Osteocyte (in vitro differentiated cells): ENCODE data around the gene ZNF132. TPM values are rescaled to one million over a fixed set of nuclear protein-coding genes. Genes with fewer than 3 reads are reported as not detected.

Experiments
- DNase-seq: peaks from one replicate; pipeline ENCODE4 v3.0.0; 2021; ENCODE audit warnings: mixed read lengths; ENCODE audit not compliant: unreplicated experiment; ENCODE audit errors: extremely low spot score
- H3K27ac Mint-ChIP-seq: one replicate; pipeline ENCODE4 v1.8.0; 2021; ENCODE audit warnings: mild to moderate bottlenecking, mixed read lengths; ENCODE audit not compliant: unreplicated experiment
- H3K27me3 Mint-ChIP-seq: one replicate; pipeline ENCODE4 v1.8.0; 2021; ENCODE audit warnings: mixed read lengths; ENCODE audit not compliant: unreplicated experiment
- H3K36me3 Mint-ChIP-seq: one replicate; pipeline ENCODE4 v1.8.0; 2021; ENCODE audit warnings: mixed read lengths; ENCODE audit not compliant: unreplicated experiment
- H3K4me1 Mint-ChIP-seq: one replicate; pipeline ENCODE4 v1.8.0; 2021; ENCODE audit warnings: mixed read lengths; ENCODE audit not compliant: unreplicated experiment
- H3K4me3 Mint-ChIP-seq: one replicate; pipeline ENCODE4 v1.8.0; 2021; ENCODE audit warnings: mild to moderate bottlenecking, moderate library complexity, mixed read lengths; ENCODE audit not compliant: unreplicated experiment
- H3K9me3 Mint-ChIP-seq: one replicate; pipeline ENCODE4 v1.8.0; 2021; ENCODE audit warnings: mixed read lengths; ENCODE audit not compliant: unreplicated experiment
- total RNA-seq: library from RNA; stranded (reverse); gene quantifications from 2 replicates; pipeline ENCODE4 v1.2.1, GENCODE V29; 2021
- TF ChIP-seq, protein P1 (sequence below): fragments of 200-600 bp; sonication (generic); IDR thresholded peaks from 2 replicates; pipeline ENCODE4 v1.5.0; 2021; ENCODE audit warnings: antibody characterized with exemption, mild to moderate bottlenecking, moderate library complexity

The ZNF132 gene
- total RNA-seq, 1 donor from 2014 or later, result 1.2 TPM

DNA sequence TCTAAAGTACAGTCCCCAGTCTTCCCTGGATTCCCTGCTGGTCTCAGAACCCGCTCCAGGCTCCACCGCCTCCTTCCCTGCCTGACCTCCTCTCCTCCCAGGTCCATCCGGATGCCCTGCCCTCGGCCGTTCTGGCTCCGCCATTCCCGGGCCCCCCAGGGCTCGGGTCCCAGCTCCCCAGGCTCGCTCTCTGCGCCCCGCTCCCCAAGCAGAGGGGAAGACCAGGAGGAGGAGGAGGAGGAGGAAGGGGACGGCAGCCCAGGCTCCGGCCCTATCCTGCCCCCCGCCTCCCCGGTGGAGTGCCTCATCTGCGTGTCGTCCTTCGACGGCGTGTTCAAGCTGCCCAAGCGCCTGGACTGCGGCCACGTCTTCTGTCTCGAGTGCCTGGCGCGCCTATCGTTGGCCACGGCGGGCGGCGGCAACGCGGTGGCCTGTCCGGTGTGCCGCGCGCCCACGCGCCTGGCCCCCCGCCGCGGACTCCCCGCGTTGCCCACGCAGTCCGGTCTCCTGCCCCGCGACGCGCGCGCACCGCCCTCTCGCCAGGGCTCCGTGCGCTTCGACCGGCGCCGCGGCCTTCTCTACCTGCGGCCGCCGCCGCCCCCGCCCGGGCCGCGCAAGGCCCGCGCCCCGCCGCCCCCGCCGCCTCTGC is 43.9 kb downstream of the ZNF132 start:
- TF ChIP-seq, protein P1, sequence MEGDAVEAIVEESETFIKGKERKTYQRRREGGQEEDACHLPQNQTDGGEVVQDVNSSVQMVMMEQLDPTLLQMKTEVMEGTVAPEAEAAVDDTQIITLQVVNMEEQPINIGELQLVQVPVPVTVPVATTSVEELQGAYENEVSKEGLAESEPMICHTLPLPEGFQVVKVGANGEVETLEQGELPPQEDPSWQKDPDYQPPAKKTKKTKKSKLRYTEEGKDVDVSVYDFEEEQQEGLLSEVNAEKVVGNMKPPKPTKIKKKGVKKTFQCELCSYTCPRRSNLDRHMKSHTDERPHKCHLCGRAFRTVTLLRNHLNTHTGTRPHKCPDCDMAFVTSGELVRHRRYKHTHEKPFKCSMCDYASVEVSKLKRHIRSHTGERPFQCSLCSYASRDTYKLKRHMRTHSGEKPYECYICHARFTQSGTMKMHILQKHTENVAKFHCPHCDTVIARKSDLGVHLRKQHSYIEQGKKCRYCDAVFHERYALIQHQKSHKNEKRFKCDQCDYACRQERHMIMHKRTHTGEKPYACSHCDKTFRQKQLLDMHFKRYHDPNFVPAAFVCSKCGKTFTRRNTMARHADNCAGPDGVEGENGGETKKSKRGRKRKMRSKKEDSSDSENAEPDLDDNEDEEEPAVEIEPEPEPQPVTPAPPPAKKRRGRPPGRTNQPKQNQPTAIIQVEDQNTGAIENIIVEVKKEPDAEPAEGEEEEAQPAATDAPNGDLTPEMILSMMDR, result no peak

DNA sequence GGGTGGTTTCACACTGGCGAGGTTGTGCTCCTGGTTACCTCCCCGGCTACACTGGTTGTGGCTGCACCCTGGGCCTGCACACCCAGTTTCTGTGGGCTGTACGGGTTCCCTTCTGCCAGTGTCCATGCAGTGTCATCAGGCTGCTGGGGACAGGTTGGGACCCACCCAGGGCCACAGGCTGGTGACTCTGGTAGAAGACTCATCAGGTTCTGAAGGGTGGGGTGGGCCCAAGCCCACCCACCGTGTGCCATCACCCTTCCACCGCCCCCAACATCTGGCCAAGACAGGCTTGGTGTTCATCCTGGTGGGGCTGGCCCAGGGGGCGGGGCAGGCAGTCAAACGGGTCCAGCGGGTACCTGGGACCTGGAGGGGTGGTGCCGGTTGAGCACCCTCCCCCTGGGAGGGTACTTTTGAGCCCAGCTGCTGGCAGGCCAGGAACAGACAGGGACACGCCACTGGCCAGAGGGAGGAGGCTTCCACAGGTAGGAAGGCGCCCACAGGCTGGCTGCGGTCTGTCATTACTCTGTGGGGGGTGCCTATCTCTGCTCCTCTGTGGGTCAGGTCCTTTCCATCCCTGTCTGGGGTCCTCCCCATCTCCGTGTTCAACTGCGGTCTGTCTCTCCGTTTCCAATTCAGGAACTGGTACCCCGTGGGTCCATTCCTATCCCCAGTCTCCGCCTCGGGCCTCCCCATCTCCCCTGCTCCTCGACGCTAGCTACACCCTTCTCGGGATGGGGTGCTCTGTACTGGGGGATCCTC is 44.6 kb downstream of the ZNF132 start, which contains the start of gene RNF225:
RNF225 (plus strand) TSS at position 437 of the 759 bp plus-strand sequence. CDS start 434 bp downstream, outside the sequence.
- H3K4me3 Mint-ChIP-seq, result no peak within 1 kb of the TSS
- no peak for DNase-seq
- H3K36me3 Mint-ChIP-seq, result peaks cover 25% of the 10 kb centered on the region
- no peaks in the 10 kb centered on the region for H3K27me3 Mint-ChIP-seq
- H3K4me1 Mint-ChIP-seq, result peaks cover 4% of the 10 kb centered on the region
- TF ChIP-seq, protein P1, result no peak
- H3K9me3 Mint-ChIP-seq, result no peaks in the 10 kb centered on the region
- no peak within 1 kb of the TSS for H3K27ac Mint-ChIP-seq

More for the DNA sequence above, 43.9 kb downstream of the ZNF132 start:
- no peaks in the 10 kb centered on the region for H3K27me3 Mint-ChIP-seq
- H3K4me1 Mint-ChIP-seq, result peaks cover 10% of the 10 kb centered on the region
- H3K4me3 Mint-ChIP-seq, result no peak overlapping the region
- peaks cover 21% of the 10 kb centered on the region for H3K36me3 Mint-ChIP-seq
- H3K9me3 Mint-ChIP-seq, result no peaks in the 10 kb centered on the region
- no peak overlapping the region for H3K27ac Mint-ChIP-seq
- no peak for DNase-seq

DNA sequence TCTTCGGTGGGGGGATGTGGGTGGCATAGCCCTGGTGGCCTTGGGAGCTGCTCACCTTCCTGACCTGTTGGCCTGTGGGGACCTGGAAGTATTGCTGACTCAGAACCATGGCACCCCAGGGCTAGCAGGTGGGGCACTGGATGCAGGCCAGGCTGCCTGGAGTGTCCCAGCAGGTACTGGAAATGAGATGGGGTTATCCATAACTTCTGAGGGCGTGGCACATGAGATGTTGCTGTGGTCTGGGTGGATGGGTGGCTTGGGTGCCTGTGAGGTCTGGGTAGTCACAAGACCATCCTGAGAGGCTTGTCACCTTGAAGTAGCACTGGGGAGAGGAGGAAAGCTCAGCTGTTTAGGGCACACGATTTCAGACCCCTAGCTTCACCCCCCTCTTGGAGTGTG is 45.1 kb downstream of the ZNF132 start:
- Mint-ChIP-seq H3K4me1 (peaks cover 3% of the 10 kb centered on the region), H3K9me3 (no peaks in the 10 kb centered on the region), H3K36me3 (peaks cover 25% of the 10 kb centered on the region), H3K27ac (no peak overlapping the region), H3K4me3 (no peak overlapping the region), H3K27me3 (no peaks in the 10 kb centered on the region)
- DNase-seq, result no peak
- TF ChIP-seq, protein P1, result no peak

- H3K36me3 Mint-ChIP-seq, result peaks cover 31% of the 10 kb centered on the region
- H3K4me3 Mint-ChIP-seq, result no peak overlapping the region
- H3K27ac Mint-ChIP-seq, result no peak overlapping the region
- TF ChIP-seq, protein P1, result no peak
- no peaks in the 10 kb centered on the region for H3K9me3 Mint-ChIP-seq
- H3K27me3 Mint-ChIP-seq, result no peaks in the 10 kb centered on the region
- DNase-seq, result no peak
- H3K4me1 Mint-ChIP-seq, result peaks cover 10% of the 10 kb centered on the region
These were observed 46.3 kb downstream of the ZNF132 start for GRCh38 chr19:58393725-58394033.
